Measurements from ENCODE around the gene HOXA7. TPM values are rescaled to one million over a fixed set of nuclear protein-coding genes. Genes with fewer than 3 reads are reported as not detected.

Gene HOXA7
- total and polyA plus RNA-seq, 2 donors (not counting 3 experiments of a cell fraction or from before 2014, with no cell fraction given) = 18.1 to 18.5 TPM

DNA sequence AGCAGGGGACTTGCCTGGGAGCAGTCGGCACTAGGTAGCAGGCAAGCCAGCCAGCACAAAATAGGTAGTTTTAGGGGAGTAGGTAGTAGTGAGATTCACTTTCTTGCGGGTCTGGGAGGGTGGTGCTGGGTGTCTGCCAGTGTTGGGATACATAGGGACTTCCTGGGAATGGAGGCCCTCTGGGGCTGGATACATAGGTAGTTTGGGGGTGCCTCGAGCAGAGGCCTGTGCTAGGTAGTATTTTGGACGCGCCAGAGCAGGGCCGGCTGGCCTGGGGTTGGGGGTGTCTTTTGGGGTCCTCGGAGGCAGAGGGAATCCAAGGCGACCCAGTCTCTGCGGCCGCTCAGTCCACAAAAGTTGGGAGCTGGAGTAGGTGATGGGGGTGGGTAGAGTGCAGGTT is 2.1 kb downstream of the HOXA7 start:
- no peak for FAIRE-seq
- dilution Hi-C loops (cut with MboI; ENCODE audit: extremely low pct_ligation_motif_present, low sequenced_read_pairs) (loop anchor here (25.0 kb wide), 1 partner anchor 967 kb away; no protein-coding TSS in a partner anchor), intact Hi-C loops (cut with micrococcal nuclease) (no loop called here)
- H3K9me3 ChIP-seq (replicated peaks; ENCODE audit: control insufficient read depth, insufficient read depth, low read length) = no peaks in the 10 kb centered on the region
- TF ChIP-seq POLR2A (IDR thresholded peaks at IDR 0.05; ENCODE audit: low read depth, low read length) (no peak), GATA2 (IDR thresholded peaks at IDR 0.05; ENCODE audit: insufficient read depth, insufficient read length, low read depth, low read length) (no peak)
- no peaks in the 10 kb centered on the region for H3K36me3 ChIP-seq (ENCODE audit: control insufficient read depth in 2 of 2, extremely low read depth in 1 of 2, insufficient read depth in 2 of 2, low read length in 2 of 2)
- peaks cover 68% of the 10 kb centered on the region for H3K4me1 ChIP-seq (ENCODE audit: control insufficient read depth, extremely low read depth, insufficient read depth, low read length)
- TSS peak; percentile 3 for BruUV-seq (replicated peaks)
- CTCF ChIA-PET = interaction anchor here (1.2 to 2.0 kb wide), 3 partner anchors 11 to 25 kb away, joined by 3 to 8 read pairs (median 5); partner anchors contain the start of gene HOXA5
- H3K9ac ChIP-seq (replicated peaks; ENCODE audit: extremely low read depth, insufficient read depth, low read length) = peak overlapping the region; percentile 78
- POLR2A ChIA-PET = no interaction called here
- peak overlapping the region; percentile 92 for H3K4me2 ChIP-seq (ENCODE audit: insufficient read depth, low read length)
- H2AFZ ChIP-seq (ENCODE audit: low read depth, low read length) = no peak overlapping the region
- no peak for DNase-seq (ENCODE audit: low read depth, low spot score)
- no peaks in the 10 kb centered on the region for H3K9me1 ChIP-seq (replicated peaks; ENCODE audit: control insufficient read depth, extremely low read depth, insufficient read depth, low read length)
- peaks cover 88% of the 10 kb centered on the region for H3K79me2 ChIP-seq (ENCODE audit: control insufficient read depth, insufficient read depth, low read length)
- H3K4me3 ChIP-seq (replicated peaks in 1 of 3; ENCODE audit: insufficient read depth in 1 of 3, low read depth in 1 of 3, low read length in 3 of 3) = peak overlapping the region in 1 of 3 experiments; percentile 60
- H3K27me3 ChIP-seq (ENCODE audit: control insufficient read depth in 2 of 2, insufficient read depth in 2 of 2, low read length in 2 of 2) = no peaks in the 10 kb centered on the region
- H4K20me1 ChIP-seq (replicated peaks; ENCODE audit: control insufficient read depth, extremely low read depth, insufficient read depth, low read length) = no peaks in the 10 kb centered on the region
- H3K27ac ChIP-seq (ENCODE audit: insufficient read depth, low read depth, low read length) = peak overlapping the region; percentile 96

GRCh38 chr7:27153526-27153925 is 2.9 kb downstream of the HOXA7 start:
- Histone ChIP-seq H3K4me2 (ENCODE audit: insufficient read depth, low read length) (peak overlapping the region; percentile 92), H3K9me1 (replicated peaks; ENCODE audit: control insufficient read depth, extremely low read depth, insufficient read depth, low read length) (no peaks in the 10 kb centered on the region), H3K36me3 (ENCODE audit: control insufficient read depth in 2 of 2, extremely low read depth in 1 of 2, insufficient read depth in 2 of 2, low read length in 2 of 2) (no peaks in the 10 kb centered on the region), H3K27ac (ENCODE audit: insufficient read depth, low read depth, low read length) (peak overlapping the region; percentile 96), H3K4me1 (ENCODE audit: control insufficient read depth, extremely low read depth, insufficient read depth, low read length) (peaks cover 68% of the 10 kb centered on the region), H4K20me1 (replicated peaks; ENCODE audit: control insufficient read depth, extremely low read depth, insufficient read depth, low read length) (no peaks in the 10 kb centered on the region), H3K9me3 (replicated peaks; ENCODE audit: control insufficient read depth, insufficient read depth, low read length) (no peaks in the 10 kb centered on the region), H3K79me2 (ENCODE audit: control insufficient read depth, insufficient read depth, low read length) (peaks cover 95% of the 10 kb centered on the region), H3K27me3 (ENCODE audit: control insufficient read depth in 2 of 2, insufficient read depth in 2 of 2, low read length in 2 of 2) (no peaks in the 10 kb centered on the region), H2AFZ (ENCODE audit: low read depth, low read length) (no peak overlapping the region), H3K9ac (replicated peaks; ENCODE audit: extremely low read depth, insufficient read depth, low read length) (peak overlapping the region; percentile 78), H3K4me3 (replicated peaks in 1 of 3; ENCODE audit: insufficient read depth in 1 of 3, low read depth in 1 of 3, low read length in 3 of 3) (no peak overlapping the region)
- no peak for TF ChIP-seq JUN (IDR thresholded peaks at IDR 0.05; ENCODE audit: borderline replicate concordance, insufficient read depth, insufficient read length, low read depth)
- no peak for TF ChIP-seq FOS (IDR thresholded peaks at IDR 0.05; ENCODE audit: borderline replicate concordance, insufficient read depth, low read length)
- no peak for TF ChIP-seq MAX (IDR thresholded peaks at IDR 0.05; ENCODE audit: insufficient read depth, insufficient read length)
- no peak for TF ChIP-seq POLR2AphosphoS5 (IDR thresholded peaks at IDR 0.05; ENCODE audit: insufficient read depth, low read depth, low read length)
- TF ChIP-seq, protein P1, sequence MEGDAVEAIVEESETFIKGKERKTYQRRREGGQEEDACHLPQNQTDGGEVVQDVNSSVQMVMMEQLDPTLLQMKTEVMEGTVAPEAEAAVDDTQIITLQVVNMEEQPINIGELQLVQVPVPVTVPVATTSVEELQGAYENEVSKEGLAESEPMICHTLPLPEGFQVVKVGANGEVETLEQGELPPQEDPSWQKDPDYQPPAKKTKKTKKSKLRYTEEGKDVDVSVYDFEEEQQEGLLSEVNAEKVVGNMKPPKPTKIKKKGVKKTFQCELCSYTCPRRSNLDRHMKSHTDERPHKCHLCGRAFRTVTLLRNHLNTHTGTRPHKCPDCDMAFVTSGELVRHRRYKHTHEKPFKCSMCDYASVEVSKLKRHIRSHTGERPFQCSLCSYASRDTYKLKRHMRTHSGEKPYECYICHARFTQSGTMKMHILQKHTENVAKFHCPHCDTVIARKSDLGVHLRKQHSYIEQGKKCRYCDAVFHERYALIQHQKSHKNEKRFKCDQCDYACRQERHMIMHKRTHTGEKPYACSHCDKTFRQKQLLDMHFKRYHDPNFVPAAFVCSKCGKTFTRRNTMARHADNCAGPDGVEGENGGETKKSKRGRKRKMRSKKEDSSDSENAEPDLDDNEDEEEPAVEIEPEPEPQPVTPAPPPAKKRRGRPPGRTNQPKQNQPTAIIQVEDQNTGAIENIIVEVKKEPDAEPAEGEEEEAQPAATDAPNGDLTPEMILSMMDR (IDR thresholded peaks at IDR 0.05; ENCODE audit: extremely low read depth in 1 of 2, insufficient read depth in 1 of 2, low read depth in 1 of 2, low read length in 2 of 2) = no peak
- no peak for TF ChIP-seq GATA2 (IDR thresholded peaks at IDR 0.05; ENCODE audit: insufficient read depth, insufficient read length, low read depth, low read length)
- no peak for TF ChIP-seq EZH2 (IDR thresholded peaks at IDR 0.05; ENCODE audit: borderline replicate concordance, low read depth, low read length, severe bottlenecking)
- no peak for TF ChIP-seq POLR2A (IDR thresholded peaks at IDR 0.05; ENCODE audit: low read depth, low read length)
- TF ChIP-seq MYC (IDR thresholded peaks at IDR 0.05; ENCODE audit: low read depth, low read length) = no peak
- BruUV-seq (replicated peaks) = no TSS peak
- ChIA-PET CTCF (interaction anchor here (0.6 to 3.7 kb wide), 8 partner anchors 10 to 784 kb away, joined by 3 to 23 read pairs (median 9); partner anchors contain the start of gene HOXA5), POLR2A (no interaction called here)
- intact Hi-C loops (cut with micrococcal nuclease) (no loop called here), dilution Hi-C loops (cut with MboI; ENCODE audit: extremely low pct_ligation_motif_present, low sequenced_read_pairs) (loop anchor here (25.0 kb wide), 1 partner anchor 966 kb away; no protein-coding TSS in a partner anchor)
- FAIRE-seq (no peak), DNase-seq (ENCODE audit: low read depth, low spot score) (no peak)
